T-helper 2 cell (primary cell): Measurements from ENCODE around the gene NR2C1.

Experiments
- DNase-seq, 5 experiments: peaks; one replicate each; pipeline versions ENCODE4 v3.0.0 to v3.0.0-alpha.2; 2012 to 2022

Gene NR2C1

DNA sequence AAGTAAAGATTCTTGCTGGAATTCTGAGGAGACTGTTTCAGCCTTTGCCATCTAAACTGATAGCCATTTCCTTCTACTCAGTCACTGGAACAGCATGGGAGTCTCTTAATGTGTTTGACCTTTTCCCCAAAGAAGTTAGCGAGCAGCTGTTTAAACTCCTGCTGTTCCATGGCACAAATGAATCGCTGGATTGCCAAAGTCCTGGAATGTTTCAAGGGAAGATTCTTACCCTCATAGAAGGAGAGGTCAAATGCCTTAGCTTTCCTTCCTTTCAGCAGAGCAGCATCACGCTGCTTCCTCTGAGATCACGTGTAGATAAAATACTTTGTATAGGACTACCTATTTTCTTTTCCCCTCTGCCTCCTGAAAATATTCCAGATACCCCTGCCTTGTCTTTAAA, 10.5 kb upstream of the NR2C1 start:
- DNase-seq, result no peak

DNA sequence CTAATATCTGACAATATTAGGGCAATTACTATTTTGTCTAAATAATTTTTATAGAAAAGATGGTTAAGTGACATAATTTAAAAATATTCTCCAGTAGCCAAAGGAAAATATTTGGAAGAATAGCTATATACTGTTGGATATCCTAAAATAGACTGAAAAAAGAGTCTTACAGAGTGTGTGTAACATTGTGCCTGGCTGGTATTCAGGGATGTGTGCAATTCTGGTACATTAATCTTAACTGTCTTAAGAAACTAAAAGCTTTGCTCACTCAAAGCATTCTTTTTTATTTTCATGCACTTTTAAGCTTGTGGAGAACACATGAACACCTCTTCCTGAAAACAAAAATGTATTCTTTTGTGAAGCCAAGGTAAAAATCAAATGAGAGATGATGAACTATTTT, 10.1 kb upstream of the NR2C1 start:
- no peak for DNase-seq

DNA sequence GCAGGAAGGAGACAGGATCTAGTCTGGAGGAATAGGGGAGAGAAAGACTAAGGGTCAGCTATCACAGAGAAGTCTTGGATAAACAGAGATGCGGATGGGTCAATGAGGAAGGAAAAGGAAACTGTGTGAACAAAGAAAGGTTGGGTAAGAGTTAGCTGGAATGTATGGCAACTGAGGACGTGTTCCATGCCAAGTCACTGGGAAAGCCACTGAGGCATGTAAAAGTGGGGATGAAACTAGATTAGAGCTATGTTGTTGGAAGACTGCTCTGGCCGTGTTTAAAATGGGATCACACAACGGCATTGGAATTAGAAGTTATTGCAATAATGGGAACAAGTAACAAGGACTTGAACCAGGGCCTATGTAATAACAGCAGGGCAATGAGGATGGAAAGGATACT, 3.9 kb upstream of the NR2C1 start:
- DNase-seq, result no peak

DNA sequence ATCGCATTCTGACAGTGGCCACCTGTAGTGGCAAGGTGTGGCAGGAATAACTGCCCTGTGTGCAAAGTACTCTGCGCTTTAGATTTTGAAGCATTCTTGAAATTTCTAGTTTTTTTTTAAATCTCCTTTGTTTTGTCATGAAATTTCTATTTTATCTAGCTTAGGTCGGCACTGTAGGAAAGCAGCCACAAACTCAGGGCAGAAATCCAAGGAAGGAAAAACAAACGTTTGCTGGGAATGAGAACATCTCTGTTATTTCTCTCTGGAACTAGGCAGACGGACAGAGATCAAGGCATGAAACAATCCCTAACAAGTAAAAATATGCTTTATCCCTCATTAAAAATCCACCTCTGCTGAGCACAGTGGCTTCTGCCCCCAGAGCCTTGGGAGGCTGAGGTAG, 1.3 kb upstream of the NR2C1 start:
- no peak for DNase-seq

DNA sequence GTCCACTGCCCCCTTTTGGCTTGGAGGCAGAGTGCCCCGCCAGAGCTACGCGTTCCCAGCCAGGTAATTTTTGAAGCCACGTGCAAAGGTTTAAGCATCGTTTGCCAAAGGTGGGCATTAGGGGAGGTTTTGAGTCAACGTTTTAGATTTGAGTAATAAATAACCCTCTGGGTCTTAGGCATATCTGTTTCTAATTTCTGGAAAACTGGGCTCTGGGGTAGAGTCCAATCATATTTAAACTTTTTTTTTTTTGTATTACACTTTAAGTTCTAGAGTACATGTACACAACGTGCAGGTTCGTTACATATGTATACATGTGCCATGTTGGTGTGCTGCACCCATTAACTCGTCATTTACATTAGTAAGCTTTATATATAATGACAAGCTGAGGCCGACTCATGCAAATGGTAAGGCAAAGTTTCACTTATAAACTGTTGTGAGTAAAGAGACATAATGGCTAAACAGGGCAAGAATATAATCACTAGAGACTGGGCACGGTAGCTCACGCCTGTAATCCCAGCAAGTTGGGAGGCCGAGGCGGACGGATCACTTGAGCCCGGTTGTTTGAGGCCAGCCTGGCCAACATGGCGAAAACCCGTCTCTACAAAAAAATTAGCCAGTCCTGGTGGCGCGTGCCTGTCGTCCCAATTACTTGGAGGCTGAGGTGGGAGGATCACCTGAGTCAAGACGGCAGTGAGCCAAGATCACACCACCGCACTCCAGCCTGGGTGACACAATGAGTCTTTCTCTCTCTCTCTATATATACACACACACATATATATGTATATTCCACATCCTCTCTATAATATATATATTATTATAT, 491 bp upstream of the NR2C1 start:
- no peak for DNase-seq

DNA sequence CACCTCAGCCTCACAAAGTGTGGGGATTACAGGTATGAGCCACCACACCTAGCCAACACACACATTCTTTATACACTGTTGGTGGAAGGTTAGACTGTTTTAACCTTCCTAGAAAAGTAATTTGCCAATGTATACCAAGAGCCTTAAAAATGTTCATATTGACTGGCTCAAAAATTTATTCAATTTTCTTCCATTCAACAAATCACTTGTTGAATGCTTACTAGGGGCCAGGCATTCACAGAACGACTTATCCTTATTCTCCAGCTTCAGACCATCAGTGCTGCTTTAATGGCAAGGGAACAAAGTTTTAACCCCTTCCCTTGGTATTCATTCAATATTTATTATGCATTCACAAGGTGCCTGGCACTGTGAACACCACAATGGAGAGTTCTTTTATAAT, 3.0 kb downstream of the NR2C1 start:
- no peak for DNase-seq

DNA sequence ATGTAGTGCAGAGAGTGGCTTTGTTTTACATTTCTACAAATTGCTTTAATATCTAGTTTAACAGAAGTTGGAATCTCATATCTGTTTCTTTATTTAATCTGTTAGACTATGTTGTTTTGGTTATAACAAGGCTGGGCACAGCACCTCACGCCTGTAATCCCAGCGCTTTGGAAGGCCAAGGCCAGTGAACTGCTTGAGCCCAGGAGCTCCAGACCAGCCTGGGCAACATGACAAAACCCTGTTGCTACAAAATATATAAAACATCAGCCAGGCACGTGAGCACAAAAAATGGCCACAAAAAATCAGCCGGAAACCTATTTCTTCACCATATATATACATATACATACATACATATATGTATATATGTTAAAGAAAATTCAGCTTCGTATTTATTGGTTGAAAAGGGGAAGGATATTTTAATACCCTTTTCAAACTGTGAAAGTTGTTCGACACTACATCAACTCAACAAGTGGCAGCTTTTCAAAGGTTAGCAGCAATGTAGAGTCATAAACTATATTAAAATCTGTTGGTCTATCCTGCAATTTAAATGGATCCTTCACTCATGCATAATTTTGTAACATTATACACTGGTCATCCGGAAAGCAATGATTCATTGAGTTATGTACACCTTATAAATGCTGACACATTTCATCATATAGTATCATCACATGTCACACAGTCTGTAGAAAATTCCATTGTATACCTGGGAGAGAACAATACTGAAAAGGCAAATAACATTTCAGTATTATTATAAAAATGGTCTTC, 7.1 kb downstream of the NR2C1 start:
- DNase-seq, result no peak

DNA sequence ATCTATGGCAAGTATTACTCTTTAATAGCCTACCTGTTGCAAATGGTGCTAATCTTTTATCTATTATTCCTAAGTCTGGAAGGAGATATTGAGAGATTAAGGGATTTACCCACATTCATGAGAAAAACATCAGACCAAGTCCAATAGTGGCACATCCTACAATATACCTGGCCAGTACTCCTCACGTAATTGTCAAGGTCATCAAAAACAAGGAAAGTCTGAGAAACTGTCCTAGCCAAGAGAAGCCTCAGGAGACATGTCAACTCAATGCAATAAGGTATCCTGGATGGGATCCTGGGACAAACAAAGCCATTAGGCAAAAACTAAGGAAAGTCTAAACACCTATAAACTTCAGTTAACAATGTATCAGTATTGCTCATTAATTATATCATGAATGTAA, 12.5 kb downstream of the NR2C1 start:
- DNase-seq, result no peak

DNA sequence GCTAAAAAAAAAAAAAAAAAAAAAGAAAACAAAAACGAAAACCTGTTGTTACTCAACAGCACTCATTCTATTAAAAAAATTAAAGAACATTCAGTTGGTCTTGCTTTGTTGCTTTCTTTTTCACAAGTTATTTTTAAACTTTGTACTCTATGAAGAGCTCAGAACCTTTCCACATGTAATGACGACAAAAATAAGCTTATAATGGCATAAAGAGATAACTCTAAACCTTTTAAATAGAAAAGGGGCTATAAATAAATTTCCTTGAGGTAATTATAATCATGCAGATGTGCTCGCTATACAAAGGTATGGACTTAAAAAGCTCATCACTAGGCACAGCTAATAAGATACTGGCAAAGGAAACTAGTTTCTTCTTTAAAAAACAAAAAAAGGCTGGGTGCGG, 13.4 kb downstream of the NR2C1 start:
- DNase-seq, result no peak

DNA sequence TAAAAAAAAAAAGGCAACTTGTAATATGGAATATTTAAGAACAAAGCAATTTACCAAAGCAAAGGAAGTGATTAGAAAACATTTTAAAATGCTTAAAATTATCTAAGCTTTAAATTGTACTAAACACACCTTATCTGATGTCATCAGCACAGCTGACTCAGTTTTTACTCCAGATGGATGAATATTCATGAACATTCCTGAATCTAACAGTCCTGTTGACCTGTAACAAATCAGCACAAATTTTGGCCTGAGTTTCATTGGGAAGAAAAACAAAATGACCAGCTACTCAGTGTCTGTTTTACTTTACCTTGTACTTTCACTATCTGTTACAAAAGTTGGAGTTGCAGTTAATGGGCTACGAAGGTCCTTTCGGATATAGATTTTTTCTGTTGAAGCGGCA, 16.0 kb downstream of the NR2C1 start:
- DNase-seq, result no peak

DNA sequence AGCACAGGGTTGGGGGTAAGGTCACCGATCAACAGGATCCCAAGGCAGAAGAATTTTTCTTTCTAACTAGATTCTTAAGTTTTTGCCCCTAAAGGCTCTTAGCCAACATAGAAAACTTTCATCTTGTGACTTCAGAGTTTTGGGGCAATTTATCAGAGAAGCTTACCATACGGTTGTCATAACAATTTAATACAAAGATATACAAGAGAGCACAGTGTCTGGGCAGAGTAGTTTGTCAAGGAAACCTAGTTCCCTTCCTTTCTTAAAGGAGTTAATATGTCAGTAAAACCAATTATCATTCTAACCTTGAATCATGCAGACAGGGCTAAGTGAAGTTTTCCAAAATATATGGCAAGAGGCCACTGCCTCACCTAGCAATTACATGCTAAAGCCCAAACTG, 18.4 kb downstream of the NR2C1 start:
- DNase-seq, result no peak

DNA sequence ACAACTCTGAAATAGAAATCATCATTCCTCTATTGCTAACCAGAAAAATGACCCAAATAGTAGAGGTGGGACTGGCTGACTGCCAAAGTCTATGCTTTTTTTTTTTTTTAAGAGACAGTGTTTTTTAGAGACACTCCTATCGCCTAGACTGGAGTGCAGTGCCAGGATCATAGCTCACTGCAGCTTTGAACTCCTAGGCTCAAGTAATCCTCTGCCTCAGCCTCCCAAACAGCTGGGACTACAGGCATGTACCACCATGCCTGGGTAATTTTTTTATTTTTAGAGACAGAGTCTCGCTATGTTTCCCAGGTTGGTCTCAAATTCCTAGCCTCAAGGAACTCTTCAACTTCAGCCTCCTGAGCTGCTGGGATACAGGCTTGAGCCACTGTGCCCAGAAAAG, 19.2 kb downstream of the NR2C1 start:
- DNase-seq, result no peak

DNA sequence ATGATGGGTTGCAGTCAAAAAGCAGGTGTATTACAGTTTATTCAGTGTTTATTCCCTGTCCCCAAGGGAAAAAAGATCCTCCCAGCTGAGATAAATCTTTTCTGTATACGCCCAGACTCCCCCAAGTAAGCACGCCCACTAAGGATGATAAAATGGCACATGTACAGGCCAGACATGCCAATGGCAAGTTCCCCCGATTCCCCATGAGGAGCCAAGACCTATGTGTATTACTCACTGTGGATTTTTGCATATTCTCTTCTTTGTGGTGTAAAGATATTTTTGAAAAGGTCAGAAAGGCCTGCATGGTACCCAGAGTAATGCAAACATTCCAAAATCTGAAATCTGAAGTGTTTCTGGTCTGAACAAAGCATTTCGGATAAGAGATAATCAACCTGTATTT, 22.2 kb downstream of the NR2C1 start:
- DNase-seq, result no peak

DNA sequence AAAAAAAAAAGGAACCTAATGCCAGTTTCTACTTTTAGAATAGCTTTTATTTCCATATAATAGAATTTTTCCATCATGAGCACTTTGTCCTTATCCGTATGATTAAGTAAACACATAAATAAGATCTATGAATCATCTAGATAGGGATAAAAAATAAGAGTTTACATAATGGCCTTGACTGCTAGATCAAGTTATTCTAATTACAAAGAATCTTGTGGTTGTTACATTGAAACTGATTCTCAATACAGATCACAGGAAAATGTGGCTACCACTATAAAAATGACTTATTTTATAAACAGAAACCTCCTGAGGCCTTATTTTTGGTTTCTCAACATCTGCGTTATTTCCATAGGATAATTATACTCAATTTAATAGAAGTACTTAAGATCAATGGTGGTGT, 35.5 kb downstream of the NR2C1 start:
- DNase-seq, result peak in 1 of 5 experiments; percentile 54

DNA sequence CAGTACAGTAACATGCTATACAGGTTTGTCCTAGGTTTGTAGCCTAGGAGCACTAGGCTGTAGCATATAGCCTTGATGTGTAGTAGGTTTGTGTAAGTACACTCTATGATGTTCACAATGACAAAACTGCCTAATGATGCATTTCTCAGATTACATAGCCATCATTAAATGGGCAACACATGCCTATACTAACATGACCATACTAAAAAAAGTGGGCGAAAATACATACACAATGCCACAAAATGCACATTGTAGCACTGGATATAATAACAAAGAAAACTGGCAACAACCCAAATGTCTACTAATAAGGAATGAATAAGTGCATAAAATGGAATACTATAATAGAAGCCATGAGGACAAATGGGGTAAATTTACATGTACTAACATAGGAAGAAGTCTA, 38.7 kb downstream of the NR2C1 start:
- no peak for DNase-seq

DNA sequence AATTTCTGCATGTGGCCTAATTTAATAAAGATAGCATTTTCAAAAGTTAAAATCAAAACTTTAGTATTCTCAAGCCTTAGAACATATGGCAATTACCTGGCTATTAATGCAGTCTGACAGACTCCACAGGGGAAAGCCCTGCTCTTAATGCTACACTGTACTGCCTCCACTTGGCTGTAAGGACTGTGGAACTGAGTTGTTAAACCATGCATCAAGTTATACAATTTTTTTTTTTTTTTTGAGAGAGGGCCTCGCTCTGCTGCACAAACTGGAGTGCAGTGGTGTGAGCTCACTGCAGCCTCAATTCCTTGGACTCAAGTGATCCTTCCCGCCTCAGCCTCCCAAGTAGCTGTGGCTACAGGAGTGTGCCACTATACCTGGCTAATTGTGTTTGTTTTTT, 50.9 kb downstream of the NR2C1 start:
- DNase-seq, result no peak

DNA sequence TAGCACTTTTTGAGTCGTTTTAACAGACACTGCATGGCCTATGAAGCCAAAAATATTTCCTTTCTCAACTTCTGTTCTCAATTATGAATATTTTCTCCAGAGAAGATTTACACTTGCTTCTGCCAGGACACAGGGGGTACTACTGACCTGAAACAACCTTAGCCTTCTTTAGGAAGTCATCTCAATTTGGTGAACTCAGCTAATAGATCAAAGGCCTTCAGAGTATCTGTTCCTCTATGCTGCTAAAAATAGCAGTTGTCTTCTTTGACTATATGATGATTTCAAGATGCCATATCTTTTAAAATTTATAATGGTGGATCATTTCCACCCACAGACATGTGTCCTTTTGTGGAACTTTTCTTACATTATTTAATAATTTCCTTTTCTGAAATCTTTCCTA, 55.9 kb downstream of the NR2C1 start:
- no peak for DNase-seq

DNA sequence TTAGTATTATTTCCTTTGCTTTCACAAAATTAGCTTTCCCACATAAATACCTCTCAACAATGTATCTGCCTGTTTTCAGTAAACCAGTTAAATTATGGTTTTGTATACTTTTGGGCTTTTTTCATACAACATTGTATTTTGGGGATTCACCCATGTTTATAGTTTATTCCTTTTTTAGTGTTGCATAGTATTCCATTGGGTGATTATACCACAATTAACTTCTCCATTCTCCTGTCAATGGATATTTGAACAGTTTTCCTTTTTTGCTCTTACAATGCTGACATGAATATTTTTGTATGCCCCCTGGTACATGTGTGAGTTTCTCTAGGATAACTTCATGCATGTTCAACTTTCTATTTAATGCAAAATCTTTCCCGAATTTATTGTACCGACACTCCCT, 57.3 kb downstream of the NR2C1 start:
- no peak for DNase-seq

DNA sequence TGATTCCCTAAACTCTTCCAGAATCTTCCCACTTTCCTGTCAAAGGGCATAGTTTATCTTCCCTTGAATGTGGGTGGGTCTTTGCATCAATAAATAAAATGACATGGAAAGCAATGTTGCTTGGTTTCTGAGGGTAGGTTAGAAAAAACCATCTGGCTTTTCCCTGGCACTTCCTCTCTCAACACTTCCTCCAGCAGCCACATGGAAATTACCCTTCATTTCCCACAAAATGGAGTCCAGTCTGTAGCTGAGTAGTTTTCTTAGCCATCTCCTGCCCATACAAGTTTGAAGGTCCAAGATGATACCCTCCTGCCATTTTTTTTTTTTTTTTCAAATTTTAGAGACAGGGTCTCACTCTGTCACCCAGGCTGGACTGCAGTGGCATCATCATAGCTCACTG, 58.9 kb downstream of the NR2C1 start:
- DNase-seq, result no peak

DNA sequence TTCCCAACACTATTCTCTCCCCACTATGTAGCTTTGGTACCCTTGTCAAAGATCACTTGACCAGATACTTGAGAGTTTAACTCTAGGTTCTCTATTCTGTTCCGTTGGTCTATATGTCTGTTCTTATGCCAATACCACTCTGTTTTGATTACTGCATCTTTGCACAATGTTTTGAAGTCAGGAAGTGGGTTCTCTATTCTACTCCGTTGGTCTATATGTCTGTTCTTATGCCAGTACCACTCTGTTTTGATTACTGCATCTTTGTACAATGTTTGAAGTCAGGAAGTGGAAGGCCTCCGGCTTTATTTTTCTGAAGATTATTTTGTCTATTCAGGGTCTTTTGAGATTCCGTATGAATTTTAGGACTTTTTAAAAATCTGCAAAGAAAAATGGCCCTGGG, 67.2 kb downstream of the NR2C1 start:
- DNase-seq, result no peak

DNA sequence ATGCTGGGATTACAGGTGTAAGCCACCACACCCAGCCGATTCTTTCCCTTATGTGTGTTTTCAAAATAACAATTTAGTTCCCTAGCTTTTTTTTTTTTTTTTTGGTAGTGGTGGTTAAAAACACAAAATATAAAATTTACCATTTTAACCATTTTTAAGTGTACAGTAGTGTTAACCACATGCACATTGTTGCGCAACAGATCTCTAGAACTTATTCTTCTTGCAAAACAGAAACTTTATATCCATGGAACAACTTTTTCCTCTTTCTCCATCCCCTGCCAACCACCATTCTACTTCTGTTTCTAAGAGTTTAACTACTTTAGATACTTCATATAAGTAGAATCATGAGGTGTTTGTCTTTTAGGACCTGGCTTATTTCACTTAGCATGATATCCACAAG, 68.8 kb downstream of the NR2C1 start:
- no peak for DNase-seq

DNA sequence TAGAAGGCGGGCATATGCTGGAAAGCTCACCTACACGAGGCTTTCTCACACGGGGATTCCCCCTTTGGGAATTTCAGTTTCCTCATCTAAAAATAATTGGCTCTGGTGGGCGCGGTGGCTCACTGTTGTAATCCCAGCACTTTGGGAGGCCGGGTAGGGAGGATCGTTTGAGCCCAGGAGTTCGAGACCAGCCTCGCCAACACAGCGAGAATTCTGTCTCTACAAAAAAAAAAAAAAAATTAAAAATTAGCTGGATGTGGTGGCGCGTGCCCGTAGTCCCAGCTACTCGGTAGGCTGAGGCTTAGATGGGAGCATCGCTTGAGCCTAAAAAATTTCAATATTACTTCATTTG, 69.5 kb downstream of the NR2C1 start:
- no peak for DNase-seq

DNA sequence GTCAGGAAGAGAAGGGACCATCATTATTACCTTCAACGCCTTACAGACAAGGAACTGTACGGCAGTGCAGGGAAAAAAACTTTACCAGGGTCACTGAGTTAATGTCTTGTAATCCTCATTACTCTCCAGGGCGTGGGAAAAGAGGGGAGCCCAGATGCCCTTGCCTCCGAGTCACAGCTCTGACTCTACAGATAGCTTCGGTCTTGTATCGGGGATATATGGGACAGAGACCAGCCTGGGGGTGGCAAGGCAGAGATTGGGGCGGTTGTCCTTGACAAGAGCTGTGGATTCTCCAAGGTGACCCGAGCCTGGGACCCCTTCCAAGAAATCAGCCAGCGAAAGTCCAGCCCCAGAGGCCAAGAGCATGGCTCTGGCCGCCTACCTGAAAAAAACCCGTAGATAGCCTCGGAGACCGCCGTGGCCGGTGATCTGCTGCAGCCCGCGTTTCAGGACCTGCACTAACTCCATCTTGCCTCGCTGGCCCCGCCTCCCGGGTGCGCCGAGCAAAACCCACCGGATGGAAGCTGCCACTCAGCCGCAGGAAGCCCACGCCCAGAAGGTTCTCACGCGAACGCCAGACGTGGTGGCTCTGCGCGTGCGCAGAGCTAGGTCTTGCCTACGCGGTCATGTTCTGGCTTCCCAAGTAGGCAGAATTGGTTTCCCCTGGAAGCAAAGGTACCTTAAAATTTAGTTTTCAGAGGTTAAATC, 70.1 kb downstream of the NR2C1 start, which contains the start of gene NDUFA12:
Gene NDUFA12 (minus strand): TSS at position 485 of the 708 bp plus-strand sequence. CDS start 17 bp downstream, at position 468.
- peak; percentile 85 to 97 (median 91) for DNase-seq

DNA sequence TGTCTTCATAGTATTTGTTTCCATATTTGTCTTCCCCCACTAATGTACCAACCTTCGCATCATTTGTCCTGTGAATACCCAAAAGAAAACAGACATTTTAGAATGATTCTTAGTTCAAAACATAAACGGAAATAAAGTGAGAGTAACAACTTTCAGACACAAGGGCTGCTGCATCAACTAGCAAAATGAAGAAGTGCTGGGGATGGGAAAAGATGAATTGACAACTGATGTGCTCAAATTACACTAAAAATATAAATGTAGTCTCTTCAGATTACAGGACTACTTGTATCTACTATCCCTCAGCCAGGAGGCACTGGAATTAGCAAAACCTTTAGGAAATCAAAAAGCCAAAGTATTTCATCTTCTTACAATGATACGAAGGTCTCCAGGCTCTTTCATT, 70.7 kb downstream of the NR2C1 start:
- peak in 1 of 5 experiments; percentile 16 for DNase-seq
